ENCODE measurements around the gene AP3M1.
"Not testable (repeated sequence)": the region's sequence is repeated elsewhere in the genome, so short reads cannot be mapped to it uniquely, and the experiment has no call there.

The AP3M1 gene

DNA sequence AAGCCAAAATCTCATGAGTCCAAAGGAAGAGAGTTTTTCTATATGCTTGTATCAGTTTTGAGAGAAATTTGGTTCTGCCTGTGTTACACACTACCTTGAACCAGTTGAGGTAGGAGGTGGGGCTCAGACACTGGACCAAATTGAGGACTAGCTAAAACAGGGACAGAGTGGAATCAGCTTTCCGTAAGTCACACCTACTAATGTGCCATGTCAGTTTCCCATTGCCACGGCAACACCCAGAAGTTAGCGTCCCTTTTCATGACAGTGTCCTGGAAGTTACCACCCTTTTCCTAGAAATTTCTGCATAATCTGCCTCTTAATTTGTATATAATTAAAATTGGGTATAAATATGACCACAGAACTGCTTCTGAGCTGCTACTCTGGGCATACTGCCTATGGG, 9.4 kb upstream of the AP3M1 start:
- no peak for DNase-seq

DNA sequence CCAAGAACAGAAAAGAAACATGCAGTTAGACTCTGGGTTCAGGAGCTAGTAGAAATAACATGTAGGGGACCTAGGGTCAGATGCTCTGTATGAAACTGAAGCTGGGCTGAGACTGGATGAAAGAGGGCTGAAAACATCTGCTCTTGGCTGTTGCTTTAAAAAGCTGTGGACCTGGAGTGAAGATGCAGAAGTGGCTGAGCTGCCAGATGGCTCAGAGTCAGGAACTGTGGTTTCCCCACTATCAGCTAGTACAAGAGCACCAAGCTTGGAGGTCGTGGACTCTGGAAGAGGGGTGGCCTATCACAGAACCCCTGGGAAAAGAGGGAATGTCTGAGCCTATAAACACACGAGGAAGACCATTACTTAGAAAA, 6.3 kb upstream of the AP3M1 start:
- DNase-seq, result no peak

DNA sequence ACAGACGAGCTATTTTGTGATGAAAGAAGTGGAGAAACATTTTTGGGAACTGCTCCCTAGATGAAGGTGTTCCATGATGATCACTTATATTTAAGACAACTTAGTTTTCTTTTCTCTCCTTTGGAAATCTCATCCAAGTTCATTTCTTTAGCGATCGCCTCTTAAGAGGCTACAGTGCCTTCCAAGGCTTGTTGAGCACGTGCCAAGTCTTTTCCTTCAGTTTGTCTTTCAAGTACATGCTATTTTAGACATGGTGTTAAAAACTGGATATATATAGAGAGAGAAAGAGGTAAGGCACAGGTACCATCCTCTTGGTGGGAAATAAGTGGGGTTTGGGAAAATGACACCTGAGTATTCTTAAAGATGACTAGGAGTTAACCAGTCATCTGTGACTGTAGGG, 3.0 kb upstream of the AP3M1 start:
- no peak for DNase-seq

DNA sequence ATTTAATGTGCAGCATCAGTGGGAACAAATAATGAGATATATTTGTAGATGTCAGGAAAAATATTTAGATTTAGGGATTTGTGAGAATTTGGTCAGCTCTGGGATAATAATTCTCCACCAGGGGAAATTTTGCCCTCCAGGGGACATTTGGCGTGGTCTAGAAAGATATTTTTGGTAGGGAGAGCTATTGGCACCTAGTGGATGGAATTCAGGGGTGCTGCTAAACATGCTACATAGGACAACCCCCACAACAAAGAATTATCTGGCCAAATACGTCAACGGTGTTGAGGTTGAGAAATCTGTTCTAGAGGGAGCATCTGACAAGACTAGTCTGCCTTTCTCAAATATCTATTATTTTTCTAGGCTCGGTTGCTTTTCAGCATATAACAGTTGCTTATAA, 2.5 kb upstream of the AP3M1 start:
- DNase-seq, result no peak

DNA sequence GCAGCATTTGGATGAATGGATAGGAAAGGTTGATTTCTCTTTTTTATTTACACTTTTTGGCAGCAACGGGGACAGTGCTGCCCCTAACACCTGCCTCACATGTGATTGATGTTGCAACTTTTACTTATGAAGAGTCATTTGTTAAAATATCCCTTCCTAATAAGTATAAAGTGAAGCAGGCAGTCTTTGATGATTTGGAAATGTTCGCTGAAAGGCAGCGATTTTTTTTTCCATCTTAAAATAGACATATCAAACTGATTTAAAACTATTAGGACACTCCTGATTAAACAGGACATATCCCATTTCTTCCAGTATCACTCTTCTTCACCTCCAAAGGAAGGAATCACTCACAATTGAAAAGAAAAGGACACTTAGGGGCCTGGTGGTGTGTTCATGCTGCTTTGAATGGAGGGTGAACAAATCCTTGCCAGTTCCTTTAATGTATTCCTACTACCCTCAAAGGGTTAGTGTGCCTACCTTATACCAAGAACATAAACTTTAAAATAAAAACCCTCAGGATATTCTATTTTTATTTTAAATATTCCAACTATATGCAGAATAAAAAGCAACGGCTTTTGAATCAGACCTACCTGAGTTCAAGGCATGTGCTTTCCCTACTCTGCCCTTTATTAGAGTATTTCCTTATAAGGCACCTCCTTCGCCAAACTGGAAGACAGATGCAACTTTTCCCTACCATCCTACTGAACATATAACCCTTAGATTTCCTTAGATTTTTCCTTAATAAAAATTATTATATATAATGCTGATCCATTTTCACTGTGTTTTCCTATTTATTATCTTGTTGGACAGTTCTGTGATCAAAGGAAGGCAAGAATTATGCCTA, 1.5 kb upstream of the AP3M1 start:
- DNase-seq, result no peak

DNA sequence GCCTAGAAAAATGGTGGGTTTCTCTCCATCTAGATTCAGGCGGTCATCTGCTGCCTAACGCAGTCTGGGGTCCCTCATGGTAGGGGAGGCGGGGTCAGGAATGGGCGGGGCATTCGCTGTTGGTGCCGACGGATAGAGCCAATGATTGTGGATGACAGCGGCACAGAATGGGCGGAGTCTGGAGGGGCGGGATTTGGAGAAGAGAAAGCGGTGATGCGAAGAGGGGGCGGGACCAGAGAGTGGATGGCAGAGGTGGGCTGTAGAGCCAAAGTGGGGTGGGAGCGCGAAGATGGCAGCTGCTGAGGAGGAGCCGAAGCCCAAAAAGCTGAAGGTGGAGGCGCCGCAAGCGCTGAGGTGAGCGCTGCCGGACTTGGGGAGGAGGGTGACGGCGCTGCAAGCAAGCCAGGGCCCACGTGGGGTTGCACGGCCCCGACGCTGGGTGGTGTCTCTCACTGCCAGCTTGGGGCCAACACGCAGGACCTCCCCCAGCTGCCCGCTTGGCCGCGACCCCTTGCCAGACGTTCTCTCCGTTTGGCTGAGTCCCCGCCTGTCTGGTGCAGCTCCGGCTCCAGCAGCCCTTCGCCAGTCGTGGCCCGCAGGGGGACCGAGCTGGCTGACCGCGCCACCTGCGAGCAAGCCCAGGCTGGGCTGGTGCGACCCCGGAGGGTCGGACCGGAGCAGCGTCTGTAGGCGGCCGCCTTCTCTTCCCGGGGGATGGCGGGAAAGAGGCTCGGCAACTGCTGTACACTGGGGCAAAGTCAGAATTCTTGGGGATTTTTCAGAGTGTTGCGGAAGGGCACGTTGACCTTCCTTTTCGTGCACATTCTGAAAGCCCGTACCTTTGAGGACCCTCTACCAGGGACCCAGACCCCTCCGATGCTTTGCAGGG, 606 bp upstream of the AP3M1 start, which contains the start of gene ADK:
Gene ADK (plus strand): TSS at position 232 of the 889 bp plus-strand sequence. CDS start 58 bp downstream, at position 290.
- peak; percentile 100 for DNase-seq

DNA sequence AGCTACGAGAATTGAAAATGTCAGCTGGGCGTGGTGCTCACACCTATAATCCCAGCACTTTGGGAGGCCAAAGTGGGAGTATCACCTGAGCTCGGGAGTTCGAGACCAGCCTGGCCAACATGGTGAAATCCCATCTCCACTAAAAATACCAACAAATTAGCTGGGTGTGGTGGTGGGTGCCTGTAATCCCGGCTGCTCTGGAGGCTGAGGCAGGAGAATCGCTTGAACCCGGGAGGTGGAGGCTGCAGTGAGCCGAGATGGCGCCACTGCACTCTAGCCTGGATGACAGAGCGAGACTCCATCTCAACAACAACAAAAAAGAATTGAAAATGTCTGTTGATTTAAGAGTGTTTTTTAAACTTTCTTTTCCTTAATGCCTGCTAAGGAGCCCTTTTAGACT, 3.6 kb downstream of the AP3M1 start:
- not testable (repeated sequence) for DNase-seq

DNA sequence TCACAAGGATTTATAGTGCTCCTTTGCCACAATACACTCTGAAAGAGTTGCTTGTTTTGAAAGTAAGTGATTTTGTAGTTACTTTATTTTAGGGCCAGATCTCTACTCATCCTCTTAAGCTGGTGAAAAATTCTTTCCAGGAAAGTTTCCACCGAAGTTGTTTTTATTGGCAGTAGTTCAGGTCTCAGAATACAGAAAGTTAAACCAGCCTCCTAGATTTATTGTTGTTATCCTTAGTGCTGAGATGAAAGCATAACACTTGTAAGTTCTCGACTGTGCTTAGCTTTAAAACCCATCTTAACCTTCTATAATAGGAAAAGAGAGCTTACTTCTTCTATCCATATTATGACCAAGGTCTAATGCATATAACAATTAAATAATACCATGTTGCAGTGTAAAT, 5.5 kb downstream of the AP3M1 start:
- DNase-seq, result no peak

DNA sequence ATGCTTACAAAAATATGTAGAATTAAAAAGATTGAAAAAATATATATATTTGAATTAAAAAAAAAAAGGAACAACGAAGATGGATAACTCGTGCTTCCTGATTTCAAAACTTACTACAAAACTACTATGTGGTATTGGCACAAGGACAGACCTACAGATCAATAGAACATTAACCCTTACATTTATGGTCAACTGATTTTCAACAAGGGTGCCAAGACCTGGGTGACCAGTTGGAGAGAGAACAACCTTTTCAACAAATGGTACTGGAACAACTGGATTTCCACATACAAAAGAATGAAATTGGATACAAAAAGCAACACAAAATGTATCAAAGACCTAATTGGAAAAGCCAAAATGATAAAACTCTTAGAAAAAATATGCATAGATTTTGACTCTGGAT, 10.1 kb downstream of the AP3M1 start:
- no peak for DNase-seq

DNA sequence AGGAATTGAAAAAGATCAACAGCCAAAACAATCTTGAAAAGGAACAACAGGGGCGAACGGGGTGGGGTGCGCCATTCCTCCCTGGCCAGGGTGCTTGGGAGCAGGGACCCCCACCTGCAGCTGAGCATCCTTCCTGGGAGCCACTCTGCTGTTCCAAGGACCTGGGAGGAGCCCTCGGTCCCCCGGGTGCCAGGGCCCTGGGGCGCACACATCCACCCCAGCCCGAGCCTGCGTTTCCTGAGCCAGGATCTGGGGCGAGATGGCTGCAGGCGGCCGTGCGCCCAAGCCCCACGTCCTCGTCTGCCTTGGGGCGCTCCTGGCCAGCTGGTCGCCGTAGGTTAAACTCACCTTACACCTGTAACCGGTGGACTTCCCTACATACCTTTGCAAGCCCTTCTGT, 10.6 kb downstream of the AP3M1 start:
- no peak for DNase-seq

DNA sequence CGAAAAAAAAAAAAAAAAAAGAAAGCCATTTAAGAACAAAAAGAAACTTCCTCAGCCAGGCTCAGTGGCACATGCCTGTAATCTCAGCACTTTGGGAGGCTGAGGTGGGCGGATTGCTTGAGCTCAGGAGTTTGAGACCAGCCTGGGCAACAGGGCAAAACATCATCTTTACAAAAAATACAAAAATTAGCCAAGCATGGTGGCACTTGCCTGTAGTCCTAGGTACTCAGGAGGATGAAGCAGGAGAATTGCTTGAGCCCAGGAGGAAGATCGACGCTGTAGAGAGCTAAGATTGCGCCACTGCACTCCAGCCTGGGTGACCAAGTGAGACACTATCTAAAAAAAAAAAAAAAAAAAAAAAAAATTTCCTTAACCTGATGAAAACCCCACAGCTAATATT, 12.0 kb downstream of the AP3M1 start:
- not testable (repeated sequence) for DNase-seq

DNA sequence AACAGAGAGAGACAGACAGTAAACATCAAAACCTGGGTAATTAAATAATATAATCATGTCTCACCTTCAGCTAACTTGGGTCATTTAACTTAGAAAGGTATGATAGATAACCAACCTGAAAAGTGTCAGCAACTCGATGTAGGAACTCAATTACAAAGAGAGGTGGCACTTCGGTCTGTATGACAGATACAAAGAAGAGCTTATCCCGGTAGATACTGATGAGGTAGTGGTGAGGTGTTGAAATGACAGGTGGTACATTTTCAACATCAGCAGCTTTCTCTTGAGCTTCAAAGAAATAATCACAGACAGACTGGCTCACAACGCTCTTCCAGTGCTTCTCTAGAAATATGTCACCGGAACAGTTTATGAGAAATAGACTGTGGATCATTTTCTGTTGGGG, 12.6 kb downstream of the AP3M1 start:
- no peak for DNase-seq

DNA sequence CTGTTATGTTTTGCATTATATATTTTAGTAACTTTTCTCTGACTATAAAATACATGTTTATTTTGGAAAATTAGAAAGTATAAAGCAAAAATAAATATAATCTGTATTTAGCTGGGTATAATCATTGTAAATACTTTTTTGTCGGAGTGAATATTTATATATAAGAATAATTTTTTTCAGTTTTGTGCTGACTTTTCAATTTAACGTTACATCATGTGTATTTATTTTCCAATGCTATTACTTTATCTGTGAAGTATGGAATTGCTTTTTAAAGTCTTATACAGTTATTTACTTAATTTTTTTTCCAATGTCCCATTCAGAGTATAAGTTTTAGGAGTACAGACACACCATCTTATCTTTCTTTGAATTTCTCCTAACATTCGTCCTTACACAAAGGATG, 15.2 kb downstream of the AP3M1 start:
- DNase-seq, result no peak

DNA sequence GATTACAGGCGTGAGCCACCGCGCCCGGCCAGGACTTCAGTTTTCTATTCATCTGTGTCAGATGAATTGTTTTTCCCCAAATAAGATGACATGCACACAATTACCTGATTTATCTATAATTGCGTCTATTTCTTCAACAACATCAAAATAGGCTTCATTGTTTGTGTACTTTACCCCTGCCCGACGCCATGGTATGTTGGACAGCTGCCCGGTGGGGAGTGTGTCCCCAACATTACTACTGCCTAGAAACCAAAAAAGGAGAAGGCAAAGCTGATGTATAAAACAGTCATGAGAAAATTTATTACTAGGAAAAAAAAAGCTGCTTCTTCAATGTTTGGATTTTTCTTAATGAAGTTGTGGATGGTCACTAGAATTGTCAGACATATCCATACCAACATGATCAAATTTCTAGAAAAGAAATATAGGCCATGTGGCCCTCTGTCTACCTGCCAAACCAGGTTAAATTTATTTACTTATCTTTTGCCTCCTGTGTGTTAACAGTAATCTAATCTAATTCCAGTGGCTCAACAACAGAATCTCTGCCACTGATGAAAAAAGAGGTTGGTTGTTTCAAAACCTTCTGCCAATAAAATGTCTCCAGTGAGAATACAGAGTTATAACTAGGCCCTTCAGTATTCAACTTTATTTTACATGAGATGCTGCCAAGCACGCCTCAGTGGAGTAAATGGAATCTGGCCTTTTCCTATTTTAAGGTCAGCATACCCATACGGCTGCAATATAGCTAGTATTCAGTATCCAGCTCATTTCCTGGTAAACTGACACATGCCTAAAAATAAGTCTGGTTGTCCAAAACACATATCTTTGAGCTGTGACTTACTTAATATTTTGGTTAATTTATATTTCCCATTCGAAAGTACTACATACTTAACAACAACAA, 16.5 kb downstream of the AP3M1 start:
- DNase-seq, result no peak

DNA sequence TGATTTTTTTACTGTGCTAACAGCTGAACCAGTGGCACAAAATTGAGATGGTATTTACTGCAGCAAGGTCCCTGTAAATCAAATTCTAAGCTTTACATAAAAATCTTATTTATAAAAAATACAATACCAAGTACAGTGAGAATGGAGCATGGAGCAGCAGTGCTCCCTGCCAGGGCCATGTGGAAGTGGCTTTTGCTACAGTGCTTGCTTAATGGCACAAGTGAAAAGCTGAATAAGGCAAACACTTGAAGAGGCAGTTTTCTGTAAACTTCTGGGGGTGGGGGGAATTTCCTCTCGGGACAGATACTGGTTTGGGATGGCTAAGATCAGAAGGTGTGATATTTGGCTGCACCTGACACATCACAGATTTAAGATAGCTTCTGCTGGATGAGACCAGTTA, 27.5 kb downstream of the AP3M1 start:
- no peak for DNase-seq

DNA sequence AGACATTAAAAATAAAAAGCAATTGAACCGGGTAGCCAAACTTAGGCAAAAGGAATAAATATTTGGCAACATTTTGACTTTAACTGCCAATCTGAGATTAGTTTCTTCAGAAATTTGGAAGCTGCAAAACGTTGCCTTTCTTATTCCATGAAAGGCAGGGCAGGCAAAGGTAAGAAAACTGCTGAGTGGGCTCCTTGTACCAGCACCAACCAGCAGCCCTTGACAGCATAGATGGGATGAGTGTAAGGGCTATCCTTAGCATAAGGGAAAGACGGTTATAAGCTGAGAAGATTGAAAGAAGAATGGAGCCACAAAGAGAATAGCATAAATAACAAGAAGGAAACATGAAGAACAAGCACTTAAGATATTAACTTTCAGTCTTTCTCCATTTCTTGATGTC, 28.6 kb downstream of the AP3M1 start:
- DNase-seq, result no peak

DNA sequence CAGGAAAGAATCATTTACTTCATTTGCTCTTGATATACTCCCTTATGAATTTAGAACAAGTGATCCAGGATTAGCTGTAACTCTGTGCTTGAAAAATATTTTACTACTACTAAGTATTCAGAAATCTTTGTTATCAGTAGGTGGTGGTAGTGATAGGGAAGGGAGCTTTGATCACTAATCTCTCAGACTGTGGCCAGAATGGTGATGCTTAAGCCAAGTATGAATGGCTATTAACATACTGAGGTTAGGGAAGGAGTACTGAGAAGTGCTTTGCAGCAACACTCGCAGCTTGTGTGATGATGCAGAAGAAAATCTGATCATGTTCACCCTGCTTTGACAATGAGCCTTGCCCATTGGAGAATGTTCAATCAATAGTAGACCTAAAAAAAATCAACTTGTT, 29.3 kb downstream of the AP3M1 start:
- DNase-seq, result no peak

DNA sequence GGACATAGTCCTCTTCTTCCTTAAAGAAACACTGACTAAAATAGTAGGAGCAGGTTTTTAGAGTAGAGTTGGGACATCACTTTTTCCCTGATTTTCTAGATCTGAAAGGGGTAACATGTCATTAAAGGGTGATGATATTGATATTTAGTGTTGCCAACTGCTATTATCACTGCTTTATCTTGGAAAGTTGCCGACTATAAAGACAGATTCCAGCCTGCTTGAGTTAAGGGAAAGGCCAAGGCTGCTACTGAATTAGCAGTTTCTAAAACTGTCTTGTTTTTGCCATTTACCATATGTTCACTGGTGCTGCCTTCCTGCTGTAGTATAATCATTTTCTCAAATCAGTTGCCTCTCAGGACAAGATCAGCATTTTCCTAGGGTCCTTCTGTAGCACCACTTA, 29.7 kb downstream of the AP3M1 start:
- DNase-seq, result no peak

DNA sequence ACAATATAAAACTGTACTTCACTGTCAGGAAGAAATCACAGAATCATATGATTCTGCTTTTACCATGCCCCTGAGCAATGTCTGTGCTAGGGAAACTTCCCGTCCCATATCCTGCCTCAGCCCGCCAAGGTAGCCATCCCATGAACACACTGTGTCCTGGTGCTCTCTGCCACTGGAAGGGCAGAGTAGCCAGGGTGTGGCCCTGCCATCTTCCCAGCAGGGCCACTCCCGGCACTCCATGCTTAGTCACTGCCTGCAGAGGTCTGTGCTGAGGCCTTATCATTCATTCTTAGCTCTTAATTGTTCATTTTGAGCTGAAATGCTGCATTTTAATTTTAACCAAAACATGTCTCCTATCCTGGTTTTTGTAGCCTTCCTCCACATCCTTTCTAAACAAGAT, 31.8 kb downstream of the AP3M1 start:
- no peak for DNase-seq

DNA sequence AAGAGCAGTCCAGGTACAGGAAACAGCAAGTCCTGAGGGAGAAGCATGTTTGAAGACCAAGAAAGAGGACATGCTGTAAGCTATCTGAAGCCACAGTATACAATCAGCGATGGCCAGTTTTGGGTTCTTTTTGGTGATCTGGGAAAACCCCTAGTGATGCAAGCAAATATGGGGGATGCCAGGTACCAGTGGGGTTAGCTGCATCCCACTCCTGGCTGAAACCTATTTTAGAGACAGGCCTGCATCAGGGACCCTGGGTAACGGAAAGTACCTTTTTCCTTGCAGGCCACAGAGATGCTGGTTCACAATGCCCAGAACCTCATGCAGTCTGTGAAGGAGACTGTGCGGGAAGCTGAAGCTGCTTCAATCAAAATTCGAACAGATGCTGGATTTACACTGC, 32.9 kb downstream of the AP3M1 start:
- DNase-seq, result no peak

DNA sequence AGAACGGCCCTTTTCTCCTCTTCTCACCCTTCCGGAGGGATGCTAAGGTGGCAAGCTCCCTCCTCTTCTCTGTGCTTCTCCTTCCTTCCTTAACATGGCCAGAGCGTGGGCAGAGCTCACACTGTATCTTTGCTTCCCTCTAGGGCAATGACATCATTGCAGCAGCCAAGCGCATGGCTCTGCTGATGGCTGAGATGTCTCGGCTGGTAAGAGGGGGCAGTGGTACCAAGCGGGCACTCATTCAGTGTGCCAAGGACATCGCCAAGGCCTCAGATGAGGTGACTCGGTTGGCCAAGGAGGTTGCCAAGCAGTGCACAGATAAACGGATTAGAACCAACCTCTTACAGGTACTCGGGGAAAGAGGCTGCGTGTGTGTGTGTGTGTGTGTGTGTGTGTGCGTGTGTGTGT, 36.6 kb downstream of the AP3M1 start:
- no peak for DNase-seq

DNA sequence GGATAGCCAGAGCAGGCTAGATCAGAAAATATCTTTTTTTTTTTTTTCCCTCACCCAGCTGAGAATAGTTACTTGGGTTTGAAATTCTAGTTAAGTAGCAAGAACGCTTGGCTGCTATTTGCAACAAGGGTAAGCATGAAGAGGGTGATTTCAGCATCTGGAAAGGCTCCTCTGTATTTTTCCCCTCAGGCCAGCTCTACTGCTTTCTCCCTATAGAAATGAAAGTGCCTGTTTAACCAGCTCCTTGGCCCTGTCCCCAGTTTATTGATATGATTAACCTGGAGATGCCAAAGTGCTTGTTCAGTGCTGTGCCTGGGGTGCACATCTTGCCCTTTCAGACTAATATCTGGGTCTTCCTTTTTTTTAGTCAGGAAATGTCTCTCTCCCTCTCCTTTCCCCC, 37.1 kb downstream of the AP3M1 start:
- no peak for DNase-seq

DNA sequence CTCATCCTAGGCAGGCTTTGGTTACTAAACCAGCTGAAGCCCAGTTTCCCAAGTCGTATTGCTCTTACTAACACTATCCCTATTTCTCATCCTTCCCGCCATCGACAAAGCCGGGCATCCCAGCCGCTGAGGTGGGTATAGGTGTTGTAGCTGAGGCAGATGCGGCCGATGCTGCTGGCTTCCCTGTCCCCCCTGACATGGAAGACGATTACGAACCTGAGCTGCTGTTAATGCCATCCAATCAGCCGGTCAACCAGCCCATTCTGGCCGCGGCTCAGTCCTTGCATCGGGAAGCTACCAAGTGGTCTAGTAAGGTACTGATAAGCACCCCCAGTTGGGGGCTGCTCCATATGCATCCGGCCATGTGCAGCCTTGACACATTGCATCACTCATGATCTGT, 38.8 kb downstream of the AP3M1 start:
- no peak for DNase-seq
